GM18907 (cell line): Measurements from ENCODE around the gene NSD2.
A peak's percentile ranks its signal among the peaks of the same experiment; 100 is the strongest.
"Not testable (repeated sequence)": the region's sequence is repeated elsewhere in the genome, so short reads cannot be mapped to it uniquely, and the experiment has no call there.

Experiments used
- ATAC-seq: cut with Tn5 transposase; IDR thresholded peaks from one replicate; pipeline ENCODE4 v1.9.1; 2021; ENCODE audit warnings: mild to moderate bottlenecking, moderate library complexity; ENCODE audit not compliant: unreplicated experiment

Gene NSD2

GRCh38 chr4:1841887-1842210 lies 29.3 kb upstream of the NSD2 start:
- no peak for ATAC-seq

GRCh38 chr4:1842339-1842895 lies 28.8 kb upstream of the NSD2 start:
- no peak for ATAC-seq

- ATAC-seq = no peak
These were observed 28.2 kb upstream of the NSD2 start for GRCh38 chr4:1842993-1843448.

GRCh38 chr4:1843852-1844251 lies 27.3 kb upstream of the NSD2 start:
- no peak for ATAC-seq

GRCh38 chr4:1844618-1845017 lies 26.6 kb upstream of the NSD2 start:
- ATAC-seq = not testable (repeated sequence)

GRCh38 chr4:1846580-1846979 lies 24.6 kb upstream of the NSD2 start:
- ATAC-seq = no peak

GRCh38 chr4:1850276-1850675 lies 20.9 kb upstream of the NSD2 start:
- ATAC-seq = no peak

- ATAC-seq = no peak
These were observed 20.0 kb upstream of the NSD2 start for GRCh38 chr4:1851160-1851559.

- ATAC-seq = no peak
These were observed 19.4 kb upstream of the NSD2 start for GRCh38 chr4:1851575-1852410.

GRCh38 chr4:1852904-1853623 lies 18.1 kb upstream of the NSD2 start:
- no peak for ATAC-seq

- ATAC-seq = no peak
These were observed 16.4 kb upstream of the NSD2 start for GRCh38 chr4:1854752-1855151.

- peak; percentile 24 for ATAC-seq
These were observed 15.7 kb upstream of the NSD2 start for GRCh38 chr4:1855333-1856070.

- ATAC-seq = peak; percentile 90
These were observed 14.9 kb upstream of the NSD2 start, which contains the start of gene LETM1 for GRCh38 chr4:1856071-1856942. TSS of gene LETM1 (minus strand) at chr4:1856156. CDS start at chr4:1855950, 206 bp downstream.

GRCh38 chr4:1856943-1857699 lies 14.1 kb upstream of the NSD2 start:
- ATAC-seq = no peak

GRCh38 chr4:1857931-1858330 lies 13.3 kb upstream of the NSD2 start:
- ATAC-seq = no peak

GRCh38 chr4:1859389-1859753 lies 11.8 kb upstream of the NSD2 start:
- ATAC-seq = no peak

GRCh38 chr4:1862055-1862911 lies 8.9 kb upstream of the NSD2 start:
- no peak for ATAC-seq

GRCh38 chr4:1862961-1863296 lies 8.3 kb upstream of the NSD2 start:
- ATAC-seq = no peak
